PFSK-1 (cell line): ENCODE measurements around the gene PTPRN2.

ENCODE experiments used
- POLR2AphosphoS5 ChIP-seq: IDR thresholded peaks from 2 replicates; pipeline ENCODE4 v1.6.1; 2012; ENCODE audit warnings: low read depth, mild to moderate bottlenecking, control low read depth, low read length, moderate library complexity
- REST ChIP-seq, 2 experiments: IDR thresholded peaks; 2 replicates each; pipeline versions ENCODE4 v1.6.1 to v1.8.0; 2011 to 2012; ENCODE audit warnings: low read depth in 2 of 2, low read length in 2 of 2, control low read depth in 1 of 2, inconsistent platforms in 1 of 2, mild to moderate bottlenecking in 1 of 2, moderate library complexity in 1 of 2; ENCODE audit not compliant: insufficient read depth in 1 of 2
- TAF1 ChIP-seq: IDR thresholded peaks from 2 replicates; pipeline ENCODE4 v1.6.1; 2012; ENCODE audit warnings: low read length, control low read depth, borderline replicate concordance; ENCODE audit not compliant: insufficient read depth

DNA sequence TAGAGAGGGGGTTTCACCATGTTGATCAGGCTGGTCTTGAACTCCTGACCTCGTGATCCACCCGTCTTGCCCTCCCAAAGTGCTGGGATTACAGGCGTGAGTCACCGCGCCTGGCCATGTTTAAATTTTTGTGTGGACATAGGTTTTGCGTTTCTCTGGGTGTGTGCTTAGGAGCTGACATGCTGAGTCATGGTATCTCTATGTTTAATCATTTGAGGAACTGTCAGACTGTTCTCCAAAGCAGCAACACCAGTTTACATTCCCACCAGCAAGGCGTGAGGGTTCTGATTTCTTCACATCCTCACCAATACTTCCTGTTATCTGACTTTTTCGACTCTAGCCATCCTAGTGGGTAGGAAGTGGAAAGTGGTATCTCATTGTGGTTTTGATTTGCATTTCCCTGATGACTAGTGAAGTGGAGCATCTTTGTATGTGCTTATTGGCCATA is 1097.1 kb downstream of the PTPRN2 start:
- TF ChIP-seq TAF1 = no peak
- no peak for TF ChIP-seq REST (IDR thresholded peaks at IDR 0.05; ENCODE audit: insufficient read depth in 1 of 2, low read depth in 2 of 2, low read length in 2 of 2)
- no peak for TF ChIP-seq POLR2AphosphoS5
